GM18505 (cell line): ENCODE measurements around the gene SKAP2.
"Not testable (repeated sequence)": the region's sequence is repeated elsewhere in the genome, so short reads cannot be mapped to it uniquely, and the experiment has no call there.

Experiments
- ATAC-seq: cut with Tn5 transposase; IDR thresholded peaks from one replicate; pipeline ENCODE4 v1.9.1; 2021; ENCODE audit not compliant: unreplicated experiment
- POLR2A ChIP-seq: IDR thresholded peaks from 4 replicates; pipeline ENCODE4 v1.6.1; 2011; ENCODE audit warnings: borderline replicate concordance; ENCODE audit not compliant: insufficient read depth, insufficient read length; ENCODE audit errors: extremely low read depth

Gene SKAP2

GRCh38 chr7:26842897-26843296 lies 21.5 kb downstream of the SKAP2 start:
- ATAC-seq = no peak
- TF ChIP-seq POLR2A = no peak

- TF ChIP-seq POLR2A = no peak
- no peak for ATAC-seq
Measured at GRCh38 chr7:26841003-26841739, 23.2 kb downstream of the SKAP2 start.

- ATAC-seq = not testable (repeated sequence)
Measured at GRCh38 chr7:26836793-26837192, 27.6 kb downstream of the SKAP2 start.

- no peak for TF ChIP-seq POLR2A
- ATAC-seq = no peak
Measured at GRCh38 chr7:26815426-26815825, 49.0 kb downstream of the SKAP2 start.

GRCh38 chr7:26813432-26813831 lies 51.0 kb downstream of the SKAP2 start:
- no peak for ATAC-seq
- no peak for TF ChIP-seq POLR2A

- no peak for TF ChIP-seq POLR2A
- ATAC-seq = no peak
Measured at GRCh38 chr7:26794541-26794940, 69.8 kb downstream of the SKAP2 start.

GRCh38 chr7:26792576-26792975 lies 71.8 kb downstream of the SKAP2 start:
- TF ChIP-seq POLR2A = no peak
- ATAC-seq = no peak

- no peak for ATAC-seq
- no peak for TF ChIP-seq POLR2A
Measured at GRCh38 chr7:26792006-26792405, 72.4 kb downstream of the SKAP2 start.

GRCh38 chr7:26789481-26790184 lies 74.8 kb downstream of the SKAP2 start:
- TF ChIP-seq POLR2A = no peak
- ATAC-seq = no peak

GRCh38 chr7:26787701-26788100 lies 76.7 kb downstream of the SKAP2 start:
- no peak for ATAC-seq
- TF ChIP-seq POLR2A = no peak

- no peak for TF ChIP-seq POLR2A
- no peak for ATAC-seq
Measured at GRCh38 chr7:26784118-26784517, 80.3 kb downstream of the SKAP2 start.

GRCh38 chr7:26782501-26782900 lies 81.9 kb downstream of the SKAP2 start:
- no peak for ATAC-seq
- TF ChIP-seq POLR2A = no peak

- ATAC-seq = no peak
- TF ChIP-seq POLR2A = no peak
Measured at GRCh38 chr7:26779978-26780595, 84.3 kb downstream of the SKAP2 start.

- no peak for ATAC-seq
Measured at GRCh38 chr7:26777385-26777784, 87.0 kb downstream of the SKAP2 start.

More at GRCh38 chr7:26777385-26777784, 87.0 kb downstream of the SKAP2 start:
- no peak for TF ChIP-seq POLR2A
